ENCODE measurements around the gene TNFAIP3.
A peak's percentile ranks its signal among the peaks of the same experiment; 100 is the strongest.

Gene TNFAIP3

GRCh38 chr6:137861550-137862337 lies 5.3 kb upstream of the TNFAIP3 start:
- Histone ChIP-seq H3K4me3 (no peak overlapping the region), H3K27ac (no peak overlapping the region)

GRCh38 chr6:137862419-137863090 lies 4.5 kb upstream of the TNFAIP3 start:
- H3K27ac ChIP-seq: no peak overlapping the region
- H3K4me3 ChIP-seq: no peak overlapping the region

GRCh38 chr6:137863091-137863797 lies 3.8 kb upstream of the TNFAIP3 start:
- Histone ChIP-seq H3K4me3 (no peak overlapping the region), H3K27ac (peak overlapping the region in 1 of 21 experiments; percentile 38)

- Histone ChIP-seq H3K4me3 (no peak overlapping the region), H3K27ac (peak overlapping the region in 2 of 21 experiments; percentile 78 to 87)
These were observed 2.1 kb upstream of the TNFAIP3 start for GRCh38 chr6:137864812-137865508.

GRCh38 chr6:137866200-137866913 lies 702 bp upstream of the TNFAIP3 start:
- H3K27ac ChIP-seq: peak overlapping the region in 20 of 21 experiments; percentile 39 to 99 (median 86)
- peak overlapping the region; percentile 37 to 96 (median 81) for H3K4me3 ChIP-seq

- H3K4me3 ChIP-seq: peak overlapping the region; percentile 65 to 96 (median 81)
- H3K27ac ChIP-seq: peak overlapping the region; percentile 78 to 100 (median 97)
These were observed 838 bp downstream of the TNFAIP3 start for GRCh38 chr6:137867685-137868509.

GRCh38 chr6:137868721-137869548 lies 1.9 kb downstream of the TNFAIP3 start:
- H3K4me3 ChIP-seq: peak overlapping the region; percentile 65 to 96 (median 81)
- peak overlapping the region in 19 of 21 experiments; percentile 42 to 100 (median 97) for H3K27ac ChIP-seq

GRCh38 chr6:137869549-137870307 lies 2.7 kb downstream of the TNFAIP3 start:
- Histone ChIP-seq H3K27ac (peak overlapping the region in 18 of 21 experiments; percentile 4 to 100 (median 62)), H3K4me3 (peak overlapping the region; percentile 6 to 82 (median 79))

- peak overlapping the region; percentile 4 to 82 (median 65) for H3K4me3 ChIP-seq
- H3K27ac ChIP-seq: peak overlapping the region in 19 of 21 experiments; percentile 4 to 99 (median 60)
These were observed 3.2 kb downstream of the TNFAIP3 start for GRCh38 chr6:137870308-137870644.

- peak overlapping the region; percentile 4 to 82 (median 65) for H3K4me3 ChIP-seq
- peak overlapping the region in 19 of 21 experiments; percentile 4 to 99 (median 55) for H3K27ac ChIP-seq
These were observed 3.7 kb downstream of the TNFAIP3 start for GRCh38 chr6:137870744-137871247.

GRCh38 chr6:137871291-137871690 lies 4.2 kb downstream of the TNFAIP3 start:
- Histone ChIP-seq H3K4me3 (peak overlapping the region in 6 of 7 experiments; percentile 17 to 82 (median 72)), H3K27ac (peak overlapping the region in 19 of 21 experiments; percentile 4 to 99 (median 54))

GRCh38 chr6:137871831-137872454 lies 4.9 kb downstream of the TNFAIP3 start:
- Histone ChIP-seq H3K27ac (peak overlapping the region in 15 of 21 experiments; percentile 4 to 99 (median 72)), H3K4me3 (peak overlapping the region in 4 of 7 experiments; percentile 65 to 82 (median 80))

- peak overlapping the region in 17 of 21 experiments; percentile 4 to 99 (median 72) for H3K27ac ChIP-seq
- peak overlapping the region in 3 of 7 experiments; percentile 7 to 81 (median 65) for H3K4me3 ChIP-seq
These were observed 5.6 kb downstream of the TNFAIP3 start for GRCh38 chr6:137872581-137873115.

GRCh38 chr6:137873273-137873762 lies 6.3 kb downstream of the TNFAIP3 start:
- Histone ChIP-seq H3K27ac (peak overlapping the region in 17 of 21 experiments; percentile 4 to 99 (median 63)), H3K4me3 (peak overlapping the region in 3 of 7 experiments; percentile 2 to 65 (median 7))

All from skin epidermis (tissue), 12 donors.